GM18498 (cell line): ENCODE data around the gene FGF21.
"Not testable (repeated sequence)": the region's sequence is repeated elsewhere in the genome, so short reads cannot be mapped to it uniquely, and the experiment has no call there.

Experiments
- ATAC-seq: cut with Tn5 transposase; IDR thresholded peaks from one replicate; pipeline ENCODE4 v1.9.1; 2021; ENCODE audit warnings: mild to moderate bottlenecking, moderate library complexity; ENCODE audit not compliant: unreplicated experiment

FGF21 gene

DNA sequence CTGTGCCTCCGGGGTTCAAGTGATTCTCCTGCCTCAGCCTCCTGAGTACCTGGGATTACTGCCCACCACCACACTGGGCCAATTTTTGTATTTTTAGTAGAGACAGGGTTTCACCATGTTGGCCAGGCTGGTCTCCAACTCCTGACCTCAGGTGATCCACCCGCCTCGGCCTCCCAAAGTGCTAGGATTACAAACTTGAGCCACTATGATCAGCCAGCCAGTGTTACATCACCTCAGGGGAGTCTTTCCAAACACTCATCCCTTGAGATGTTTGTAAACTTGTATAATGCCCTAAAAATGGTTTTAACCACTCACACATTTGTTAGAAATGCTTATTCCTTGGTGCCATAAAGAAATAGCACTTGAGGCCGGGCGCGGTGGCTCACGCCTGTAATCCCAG lies 31.1 kb downstream of the FGF21 start:
- ATAC-seq = not testable (repeated sequence)

DNA sequence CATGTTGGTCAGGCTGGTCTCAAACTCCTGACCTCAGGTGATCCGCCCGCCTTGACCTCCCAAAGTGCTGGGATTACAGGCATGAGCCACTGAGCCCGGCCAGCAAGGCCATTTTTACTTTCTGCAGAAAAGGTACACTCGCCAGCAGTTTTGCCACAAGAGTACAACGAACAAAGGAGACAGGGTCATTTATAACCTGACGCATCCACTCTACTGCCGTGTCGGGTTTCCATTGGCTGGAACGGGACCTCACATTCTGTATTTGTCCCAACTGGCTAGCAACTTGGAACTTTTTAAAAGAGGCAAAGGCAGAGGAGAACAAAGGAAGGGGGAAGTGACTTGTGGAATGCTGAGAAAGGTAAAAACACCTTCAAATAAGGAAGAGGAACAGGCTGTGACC lies 32.0 kb downstream of the FGF21 start:
- not testable (repeated sequence) for ATAC-seq

DNA sequence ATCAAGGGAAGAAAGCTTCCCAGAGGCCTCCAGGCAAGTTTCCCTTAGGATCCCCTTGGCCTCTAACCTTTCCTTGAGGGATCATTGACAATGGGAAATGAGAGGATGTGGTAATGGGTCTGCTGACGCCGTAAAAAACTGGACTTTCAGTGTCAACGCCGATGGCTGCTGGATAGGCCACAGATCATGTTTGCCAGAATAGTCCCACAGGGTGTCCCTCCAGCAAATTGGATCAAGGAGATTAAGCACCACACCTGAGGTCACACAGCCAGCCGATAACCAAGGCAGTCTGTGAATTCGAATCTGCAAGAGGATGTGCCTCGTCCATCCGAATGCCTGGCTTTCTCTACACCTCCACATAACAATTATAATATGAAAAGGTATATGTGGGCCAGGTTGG lies 37.9 kb downstream of the FGF21 start:
- no peak for ATAC-seq

DNA sequence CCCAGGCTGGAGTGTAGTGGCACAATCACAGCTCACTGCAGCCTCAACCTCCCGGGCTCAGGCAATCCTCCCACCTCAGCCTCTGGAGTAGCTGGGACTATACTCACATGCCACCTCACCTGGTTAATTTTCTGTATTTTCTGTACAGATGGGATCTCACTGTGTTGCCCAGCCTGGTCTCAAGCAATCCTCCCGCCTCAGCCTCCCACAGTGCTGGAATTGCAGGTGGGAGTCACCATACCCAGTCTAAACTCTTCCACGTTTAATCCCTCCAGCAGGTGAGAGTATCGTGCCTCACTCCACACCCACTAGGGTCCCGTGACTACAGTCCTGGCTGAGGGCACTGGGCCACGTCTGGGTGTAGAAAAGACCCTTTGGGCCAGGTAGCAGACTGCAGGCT lies 39.0 kb downstream of the FGF21 start:
- no peak for ATAC-seq

DNA sequence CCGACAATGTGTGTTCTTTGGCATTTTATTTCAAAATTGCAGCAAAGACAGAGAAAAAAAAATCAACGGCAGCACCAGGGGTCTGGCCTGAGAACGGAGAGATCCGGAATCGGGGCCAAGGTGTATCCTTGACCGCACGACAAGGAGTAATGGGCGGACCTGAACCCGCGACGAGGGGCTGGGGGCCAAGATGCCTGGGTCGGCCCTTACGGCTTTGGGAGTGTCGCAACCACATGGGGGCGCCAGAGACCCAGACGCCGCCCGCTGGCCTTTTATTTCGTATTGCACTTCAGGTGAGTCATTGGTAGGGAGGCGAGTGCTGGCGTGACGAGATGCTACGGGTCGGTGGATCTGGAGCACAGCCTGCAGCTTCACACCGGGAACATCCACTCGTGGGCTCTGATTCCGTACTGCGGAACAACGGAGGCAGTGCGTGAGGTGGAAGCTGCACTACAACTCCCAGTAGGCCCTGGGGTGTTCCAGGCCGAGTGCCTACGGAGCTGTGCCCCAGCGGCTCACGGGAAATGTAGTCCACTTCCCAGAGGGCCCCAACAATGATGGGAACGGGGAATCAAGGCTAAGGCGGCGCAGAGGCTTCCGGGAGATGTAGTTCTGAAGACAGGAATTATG lies 39.8 kb downstream of the FGF21 start:
- ATAC-seq = peak; percentile 78

DNA sequence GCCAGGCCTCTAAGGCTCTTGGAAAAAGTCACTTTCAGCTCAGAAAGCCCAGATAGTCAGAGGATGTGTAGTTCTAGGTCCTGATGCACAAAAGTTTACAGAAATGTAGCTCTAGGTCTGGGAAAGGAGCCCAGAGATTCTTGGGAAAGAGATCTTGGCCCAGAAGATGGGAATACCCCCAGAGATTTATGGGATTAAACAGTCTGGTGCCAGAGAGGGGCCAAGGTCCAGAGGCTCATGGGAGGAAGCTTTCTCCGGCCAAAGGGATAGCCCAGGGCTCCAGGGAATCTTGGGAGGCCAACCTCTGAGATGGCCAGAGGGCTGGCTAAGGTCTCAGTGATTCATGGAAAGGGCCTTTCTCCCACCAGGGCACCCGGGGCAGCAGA lies 40.4 kb downstream of the FGF21 start:
- ATAC-seq = no peak

DNA sequence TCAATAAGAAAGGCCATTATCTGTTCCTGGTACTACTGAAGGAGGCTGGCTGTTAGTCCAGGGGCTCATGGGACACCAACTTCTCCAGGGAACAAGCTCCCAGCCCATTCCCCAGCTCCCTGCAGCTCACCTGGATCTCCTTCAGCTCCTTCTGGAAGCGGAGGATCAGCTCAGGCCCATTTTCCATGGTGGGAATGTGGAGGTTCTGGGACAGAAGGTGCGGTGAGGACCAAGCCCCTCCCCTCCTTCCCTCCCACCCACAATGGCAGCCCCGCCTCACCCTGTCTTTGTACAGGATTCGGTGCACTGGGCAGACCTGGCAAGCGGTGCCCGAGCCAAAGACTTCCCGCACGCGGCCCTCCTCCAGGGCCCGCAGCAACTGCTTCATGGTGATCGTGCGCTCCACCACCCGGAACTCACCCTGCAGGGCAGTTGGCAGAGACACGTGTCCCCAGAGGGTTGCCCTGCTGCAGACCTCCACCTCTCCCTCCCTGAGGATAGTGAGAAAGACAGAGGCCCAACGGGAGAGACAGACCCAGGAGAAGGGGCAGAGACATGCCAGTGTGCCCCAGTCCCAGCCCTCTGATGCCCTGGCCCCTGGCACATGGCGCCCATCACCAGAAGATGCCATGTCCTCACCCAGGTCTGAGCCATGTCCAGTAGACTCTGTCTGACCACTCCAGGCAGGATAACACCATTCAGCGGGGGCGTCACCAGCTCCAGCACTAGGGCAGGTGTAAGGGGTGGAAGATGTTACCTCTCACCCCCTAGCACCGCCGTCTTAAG lies 41.2 kb downstream of the FGF21 start:
- no peak for ATAC-seq

DNA sequence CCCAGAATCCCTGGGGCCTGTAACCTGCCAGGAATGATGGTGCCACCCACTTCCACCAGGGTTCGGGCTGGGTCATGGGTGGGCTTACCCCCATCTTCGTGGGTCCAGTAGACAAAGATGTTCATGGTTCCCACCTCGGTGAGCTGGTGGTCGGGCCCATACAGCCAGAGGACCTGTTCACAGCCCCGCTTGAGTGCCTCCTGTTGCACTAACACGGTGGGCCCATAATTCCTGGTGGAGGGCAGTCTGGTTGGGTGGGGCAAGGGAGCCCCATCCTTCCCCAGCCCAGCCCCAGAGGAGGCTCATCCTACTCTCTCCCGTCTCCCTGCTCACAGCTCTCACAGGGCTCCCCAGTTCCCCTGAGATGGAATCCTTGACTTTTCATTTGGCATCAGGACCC lies 41.8 kb downstream of the FGF21 start:
- ATAC-seq = no peak

DNA sequence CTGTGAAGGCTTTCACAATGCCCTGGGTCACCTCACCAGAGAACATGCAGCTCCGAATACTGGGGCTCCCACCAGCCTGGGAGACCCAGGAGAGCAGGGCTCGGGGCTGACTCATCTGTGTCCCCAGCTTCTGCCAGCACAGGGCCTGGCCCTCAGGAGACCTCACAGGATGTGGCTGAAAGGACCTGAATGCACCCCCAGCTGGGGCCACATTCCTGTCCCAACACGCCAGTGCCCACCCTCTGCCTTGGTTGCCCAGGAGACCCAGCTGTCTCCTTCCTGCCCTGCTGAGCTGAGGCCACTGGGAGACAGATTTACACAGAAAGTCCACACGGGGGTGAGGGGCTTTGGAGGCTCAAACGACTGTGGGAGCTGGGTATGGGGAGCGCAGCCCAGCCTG lies 43.6 kb downstream of the FGF21 start:
- ATAC-seq = no peak

DNA sequence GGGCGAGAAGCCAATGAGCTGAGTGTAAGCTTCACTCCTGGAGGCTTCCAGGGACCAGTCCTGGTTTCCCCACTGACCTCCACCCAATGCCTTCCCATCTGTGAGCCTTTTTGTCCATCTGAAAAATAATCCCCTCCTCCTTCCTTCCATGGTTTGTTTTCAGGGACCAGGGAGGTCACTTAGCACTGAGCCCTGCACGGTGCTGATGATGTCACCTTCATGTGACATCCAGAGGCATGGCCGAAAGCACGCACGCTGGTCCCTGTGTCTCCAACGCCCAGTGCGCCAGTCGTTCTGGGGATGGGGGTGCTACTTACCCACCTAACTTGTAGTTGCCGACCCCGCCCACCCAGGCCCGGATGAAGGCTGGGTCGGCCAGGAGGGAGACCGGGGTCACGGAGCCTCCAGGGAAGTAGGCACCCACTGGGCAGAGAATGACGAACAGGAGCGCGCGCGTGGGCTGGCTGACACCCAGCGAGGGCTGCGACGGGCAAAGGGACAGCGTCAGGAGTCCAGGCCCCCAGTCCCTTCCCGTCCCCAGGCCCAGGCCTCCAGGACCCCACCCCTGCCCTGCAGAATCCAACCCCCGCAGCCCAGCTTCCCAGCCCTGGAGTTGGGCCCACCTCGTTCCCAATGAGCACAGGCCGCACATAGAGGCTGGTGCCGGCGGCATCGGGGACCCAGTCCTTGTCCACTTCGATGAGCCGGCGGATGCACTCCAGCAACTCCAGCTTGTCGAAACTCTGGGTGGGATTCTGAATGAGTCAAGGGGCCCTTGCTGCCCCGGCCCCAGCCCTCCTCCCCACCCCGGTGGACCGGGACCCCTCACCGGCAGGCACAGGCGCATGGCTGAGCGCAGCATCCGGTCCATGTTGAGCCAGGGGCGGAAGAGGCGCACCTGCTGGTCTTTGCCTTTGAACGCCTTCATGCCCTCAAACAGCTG lies 44.3 kb downstream of the FGF21 start:
- ATAC-seq = no peak

DNA sequence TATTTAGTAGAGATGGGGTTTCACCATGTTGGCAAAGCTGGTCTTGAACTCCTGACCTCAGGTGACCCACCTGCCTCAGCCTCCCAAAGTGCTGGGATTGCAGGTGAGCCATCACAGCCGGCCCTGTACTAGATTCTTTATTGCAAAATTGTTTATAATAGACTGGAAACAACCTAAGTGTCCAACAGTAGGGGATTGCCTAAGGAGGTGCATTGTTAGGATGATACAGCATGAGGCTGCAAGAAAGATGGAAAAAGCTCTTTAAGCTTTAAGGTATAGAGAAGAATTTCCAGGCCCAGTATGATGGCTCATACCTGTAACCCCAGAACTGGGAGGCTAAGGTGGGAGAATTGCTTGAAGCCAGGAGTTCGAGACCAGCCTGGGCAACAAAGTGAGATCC lies 47.3 kb downstream of the FGF21 start:
- ATAC-seq = no peak

DNA sequence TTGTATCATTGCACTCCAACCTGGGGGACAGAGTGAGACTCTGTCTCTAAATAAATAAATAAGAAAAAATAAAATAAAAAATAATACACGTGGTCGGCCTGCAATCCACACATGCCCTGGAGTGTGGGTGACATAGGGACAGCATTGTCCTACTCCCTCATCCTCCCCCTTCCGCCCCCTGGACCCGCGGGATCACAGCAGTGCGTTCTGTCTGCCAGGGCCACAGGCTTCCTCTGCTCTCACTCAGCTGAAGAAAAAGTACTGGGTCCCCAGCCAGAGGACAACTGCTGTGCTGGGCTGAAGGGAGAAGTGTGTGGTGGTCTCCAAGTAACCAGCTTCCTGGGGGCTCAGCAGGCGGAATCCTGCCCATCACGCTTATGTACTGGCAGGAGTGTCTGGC lies 49.2 kb downstream of the FGF21 start:
- no peak for ATAC-seq

DNA sequence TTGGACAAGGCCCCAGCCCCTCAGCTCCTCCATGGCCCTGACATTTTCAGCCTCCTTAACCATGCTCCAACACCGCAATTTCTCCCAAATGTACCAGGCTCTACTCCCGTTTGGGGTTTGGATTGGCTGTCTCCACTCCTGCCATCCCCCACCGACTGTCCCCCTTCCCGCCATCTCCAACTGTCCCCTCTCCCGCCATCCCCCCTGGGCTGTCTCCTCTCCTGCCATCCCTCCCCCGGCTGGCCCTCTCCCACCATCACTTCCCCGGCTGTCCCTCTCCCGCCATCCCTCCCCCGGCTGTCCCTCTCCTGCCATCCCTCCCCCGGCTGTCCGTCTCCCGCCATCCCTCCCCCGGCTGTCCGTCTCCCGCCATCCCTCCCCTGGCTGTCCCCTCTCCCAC lies 50.1 kb downstream of the FGF21 start:
- no peak for ATAC-seq

DNA sequence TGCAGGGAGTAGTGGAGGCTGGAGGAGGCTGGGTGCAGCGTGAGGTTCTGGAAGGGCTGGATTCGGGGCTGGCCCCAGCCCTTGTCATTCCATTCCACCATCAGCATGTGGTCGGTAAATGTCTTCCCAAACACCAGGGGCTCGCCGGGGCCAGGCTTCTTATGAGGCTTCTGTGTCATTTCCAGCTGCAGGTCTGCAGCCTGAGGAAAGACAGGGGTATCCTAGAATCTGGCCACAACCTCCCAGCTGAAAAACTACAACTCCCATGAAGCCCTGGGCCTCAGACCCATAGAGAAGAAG lies 51.1 kb downstream of the FGF21 start:
- ATAC-seq = no peak

DNA sequence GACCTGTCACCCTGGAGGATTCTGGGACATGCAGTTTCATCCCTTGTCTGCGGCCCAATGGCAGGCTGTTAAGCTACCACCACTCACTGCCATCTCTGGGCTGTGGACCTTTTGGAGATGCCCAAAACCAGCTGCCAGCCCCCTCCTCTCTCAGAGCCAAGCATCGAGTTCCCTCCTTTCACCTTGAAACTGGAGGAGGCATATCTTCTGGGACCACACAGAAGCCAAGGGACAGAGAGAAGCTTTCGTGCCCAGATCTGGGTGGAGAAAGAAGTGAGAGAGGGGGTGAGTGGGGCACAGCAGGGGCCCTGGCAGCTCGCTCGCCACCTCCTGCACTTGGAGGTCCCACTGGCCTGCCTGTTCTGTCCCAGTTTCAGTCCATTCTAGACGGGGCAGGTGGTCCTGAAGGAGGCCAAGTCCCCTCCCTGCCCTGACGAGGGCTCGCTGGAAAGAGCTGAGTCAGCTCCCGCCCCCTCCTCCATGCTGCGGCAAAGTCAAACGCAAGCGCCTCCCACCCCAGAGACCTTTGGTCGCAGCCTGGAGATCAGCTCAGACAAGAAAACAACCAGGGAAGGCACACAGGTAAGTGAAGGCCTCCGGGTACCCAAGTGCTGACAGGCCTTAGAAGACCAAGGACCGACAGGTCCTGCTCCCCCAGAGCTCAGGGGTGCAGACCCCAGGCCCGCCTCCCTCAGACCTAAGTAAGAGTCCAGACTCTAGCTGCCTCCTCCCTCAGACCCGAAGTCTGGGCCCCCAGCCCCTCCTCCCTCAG lies 51.7 kb downstream of the FGF21 start:
- no peak for ATAC-seq

DNA sequence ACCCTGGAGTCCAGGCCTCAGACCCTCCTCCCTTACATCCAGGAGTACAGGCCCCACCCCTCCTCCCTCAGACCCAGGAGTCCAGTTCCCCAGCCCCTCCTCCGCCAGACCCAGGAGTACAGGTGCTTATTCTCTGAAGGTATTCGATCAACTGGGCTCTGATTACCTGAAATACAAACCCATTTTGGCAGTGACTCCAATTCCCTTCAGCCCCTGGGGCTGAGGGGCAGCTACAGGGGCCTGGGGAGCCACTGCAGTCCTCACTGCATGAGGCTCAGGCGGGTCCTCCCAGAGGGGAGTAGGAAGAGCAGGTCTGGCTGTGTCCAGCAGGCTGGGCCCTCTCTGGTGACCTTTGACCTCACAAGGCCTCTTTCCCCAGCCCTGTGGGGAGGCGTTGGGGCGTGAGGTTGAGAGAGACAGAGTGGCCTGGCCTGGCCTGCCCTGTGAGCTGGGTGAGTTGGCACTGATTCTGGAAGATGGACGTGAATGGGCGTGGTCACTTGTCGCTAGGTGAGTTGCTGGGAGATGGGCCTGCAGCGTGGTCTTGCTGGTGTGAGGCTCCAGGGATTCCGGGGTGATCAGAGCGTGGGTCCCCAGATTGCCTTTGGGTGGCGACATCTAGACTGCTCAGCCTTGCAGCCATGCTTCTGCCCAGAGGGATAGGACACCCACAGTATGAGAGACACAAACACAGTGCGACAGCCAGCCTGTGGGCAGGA lies 52.4 kb downstream of the FGF21 start:
- ATAC-seq = no peak
